Glomerular visceral epithelial cell (primary cell): ENCODE results near the gene SERPINA12.
"Not testable (repeated sequence)": the region's sequence is repeated elsewhere in the genome, so short reads cannot be mapped to it uniquely, and the experiment has no call there.

Source experiments
- DNase-seq: peaks from one replicate; pipeline ENCODE4 v3.0.0-alpha.2; 2016; ENCODE audit errors: extremely low spot score

SERPINA12 gene

GRCh38 chr14:94538070-94538740 is 28.9 kb upstream of the SERPINA12 start:
- no peak for DNase-seq

- peak; percentile 5 for DNase-seq
Observed at GRCh38 chr14:94536836-94537235, 27.6 kb upstream of the SERPINA12 start.

GRCh38 chr14:94535506-94535905 is 26.2 kb upstream of the SERPINA12 start:
- no peak for DNase-seq

GRCh38 chr14:94532447-94532846 is 23.2 kb upstream of the SERPINA12 start:
- no peak for DNase-seq

- DNase-seq: no peak
Observed at GRCh38 chr14:94531187-94531586, 21.9 kb upstream of the SERPINA12 start.

- no peak for DNase-seq
Observed at GRCh38 chr14:94524093-94524492, 14.8 kb upstream of the SERPINA12 start.

GRCh38 chr14:94523265-94523664 is 14.0 kb upstream of the SERPINA12 start:
- no peak for DNase-seq

- DNase-seq: no peak
Observed at GRCh38 chr14:94522115-94522724, 13.0 kb upstream of the SERPINA12 start.

- no peak for DNase-seq
Observed at GRCh38 chr14:94521375-94522114, 12.3 kb upstream of the SERPINA12 start.

GRCh38 chr14:94517641-94518257 is 8.5 kb upstream of the SERPINA12 start:
- DNase-seq: no peak

- no peak for DNase-seq
Observed at GRCh38 chr14:94517248-94517640, 8.0 kb upstream of the SERPINA12 start.

GRCh38 chr14:94515856-94516255 is 6.6 kb upstream of the SERPINA12 start:
- DNase-seq: no peak

GRCh38 chr14:94515426-94515825 is 6.2 kb upstream of the SERPINA12 start:
- DNase-seq: no peak

GRCh38 chr14:94514351-94514750 is 5.1 kb upstream of the SERPINA12 start:
- no peak for DNase-seq

GRCh38 chr14:94510481-94510880 is 1.2 kb upstream of the SERPINA12 start:
- not testable (repeated sequence) for DNase-seq

GRCh38 chr14:94505641-94506040 is 3.6 kb downstream of the SERPINA12 start:
- no peak for DNase-seq

- no peak for DNase-seq
Observed at GRCh38 chr14:94505206-94505605, 4.1 kb downstream of the SERPINA12 start.

GRCh38 chr14:94501588-94502516 is 7.4 kb downstream of the SERPINA12 start:
- DNase-seq: no peak

- DNase-seq: no peak
Observed at GRCh38 chr14:94500264-94500663, 9.0 kb downstream of the SERPINA12 start.

- DNase-seq: no peak
Observed at GRCh38 chr14:94499673-94500072, 9.6 kb downstream of the SERPINA12 start.

GRCh38 chr14:94498215-94498614 is 11.1 kb downstream of the SERPINA12 start:
- no peak for DNase-seq
